Measurements from ENCODE around the gene TBX5.

Gene TBX5

DNA sequence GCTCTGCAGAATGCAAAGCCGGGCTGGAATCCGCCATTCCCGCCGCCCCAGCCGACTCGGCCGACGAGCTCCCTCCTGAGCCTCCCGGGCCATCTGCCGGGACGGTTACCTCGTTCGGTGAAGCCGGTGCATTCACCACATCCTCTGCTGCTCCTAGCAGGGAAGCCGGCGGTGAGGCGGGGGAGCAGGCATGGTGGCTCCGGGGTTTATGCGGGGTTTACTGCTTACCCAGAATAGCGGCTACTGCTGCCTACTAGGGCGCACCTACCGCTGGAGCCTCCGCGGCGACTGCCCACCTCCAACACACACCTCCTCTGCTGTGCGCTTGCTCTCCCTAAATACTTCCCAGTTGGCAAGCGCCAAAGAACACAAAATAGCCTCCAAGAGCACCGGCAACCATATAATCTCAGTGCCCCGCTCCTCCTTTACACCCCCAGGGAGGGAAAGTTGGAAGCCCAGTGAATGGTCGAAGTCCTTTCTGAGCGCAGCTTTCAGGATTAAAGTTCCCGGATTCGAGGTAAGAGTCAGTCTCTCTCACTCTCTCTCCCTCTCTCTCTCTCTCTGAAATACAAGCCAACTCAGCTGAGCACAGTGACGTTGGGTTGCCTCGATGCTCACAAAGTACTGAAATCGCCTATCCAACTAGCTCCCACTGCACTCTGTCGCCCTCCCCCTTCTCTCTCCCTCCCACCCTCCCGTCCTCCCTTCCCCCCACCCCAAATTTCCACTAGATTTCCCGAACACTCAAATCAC lies at the start of gene TBX5:
TSS of gene TBX5 (minus strand) at position 626 of the 753 bp plus-strand sequence. CDS start 2,246 bp downstream, outside the sequence.
- Histone ChIP-seq H3K9ac (ENCODE audit: low read depth, low read length) (no peak within 1 kb of the TSS), H3K4me3 (ENCODE audit: low read depth, low read length) (peak within 1 kb of the TSS; percentile 30), H3K4me1 (ENCODE audit: control insufficient read depth, insufficient read depth, low read length) (peaks cover 5% of the 10 kb centered on the region), H3K36me3 (ENCODE audit: control insufficient read depth, insufficient read depth, low read length) (no peaks in the 10 kb centered on the region), H3K9me3 (ENCODE audit: control insufficient read depth, insufficient read depth, low read length) (no peaks in the 10 kb centered on the region), H3K27me3 (ENCODE audit: control insufficient read depth, insufficient read depth, low read length) (peaks cover 100% of the 10 kb centered on the region)

GRCh38 chr12:114451657-114452056 lies 45.7 kb upstream of the TBX5 start:
- H3K36me3 ChIP-seq (ENCODE audit: control insufficient read depth, insufficient read depth, low read length) = no peaks in the 10 kb centered on the region
- no peak overlapping the region for H3K9ac ChIP-seq (ENCODE audit: low read depth, low read length)
- H3K9me3 ChIP-seq (ENCODE audit: control insufficient read depth, insufficient read depth, low read length) = no peaks in the 10 kb centered on the region
- H3K4me3 ChIP-seq (ENCODE audit: low read depth, low read length) = no peak overlapping the region
- H3K27me3 ChIP-seq (ENCODE audit: control insufficient read depth, insufficient read depth, low read length) = peaks cover 88% of the 10 kb centered on the region
- H3K4me1 ChIP-seq (ENCODE audit: control insufficient read depth, insufficient read depth, low read length) = peaks cover 21% of the 10 kb centered on the region

DNA sequence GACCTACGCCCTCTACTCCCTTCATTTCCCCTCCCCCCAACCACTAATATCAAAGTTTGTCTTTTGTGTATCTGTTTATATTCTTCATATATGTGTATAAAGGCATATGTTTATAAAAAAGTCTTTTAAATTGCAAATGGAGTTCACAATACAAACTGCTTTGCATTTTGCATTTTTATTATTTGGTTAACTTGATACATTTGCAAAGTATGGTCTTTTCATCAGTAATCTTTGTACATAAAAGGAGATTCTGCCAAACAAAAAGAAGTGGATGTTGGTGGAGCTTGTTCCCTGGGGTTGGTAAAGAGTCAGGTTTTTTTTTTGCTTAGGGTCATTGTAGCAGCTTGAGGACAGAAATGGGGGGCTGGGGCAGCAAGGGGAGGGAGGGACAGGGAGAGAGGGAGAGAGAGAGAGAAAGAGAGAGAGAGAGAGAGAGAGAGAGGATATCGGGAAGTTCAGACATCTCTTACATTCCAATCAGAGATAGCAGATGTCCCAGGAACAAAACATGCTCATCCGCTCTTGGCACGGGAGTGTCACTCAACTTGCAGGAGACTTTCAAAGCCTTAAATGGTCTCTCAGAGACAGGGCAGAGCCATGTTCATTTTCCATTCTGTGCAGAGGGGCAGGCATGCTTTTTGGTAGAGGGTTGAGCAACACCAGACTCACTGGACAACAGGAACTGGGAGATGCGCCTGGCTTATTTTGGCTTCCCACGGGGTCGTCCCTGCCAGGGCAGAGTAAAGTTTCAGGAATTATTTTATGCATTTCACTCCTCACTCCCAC lies 44.8 kb upstream of the TBX5 start:
- H3K4me1 ChIP-seq (ENCODE audit: control insufficient read depth, insufficient read depth, low read length) = peaks cover 21% of the 10 kb centered on the region
- peaks cover 90% of the 10 kb centered on the region for H3K27me3 ChIP-seq (ENCODE audit: control insufficient read depth, insufficient read depth, low read length)

GRCh38 chr12:114450019-114450418 lies 44.1 kb upstream of the TBX5 start:
- Histone ChIP-seq H3K9ac (ENCODE audit: low read depth, low read length) (no peak overlapping the region), H3K27me3 (ENCODE audit: control insufficient read depth, insufficient read depth, low read length) (peaks cover 94% of the 10 kb centered on the region), H3K9me3 (ENCODE audit: control insufficient read depth, insufficient read depth, low read length) (no peaks in the 10 kb centered on the region), H3K36me3 (ENCODE audit: control insufficient read depth, insufficient read depth, low read length) (no peaks in the 10 kb centered on the region), H3K4me1 (ENCODE audit: control insufficient read depth, insufficient read depth, low read length) (peaks cover 21% of the 10 kb centered on the region), H3K4me3 (ENCODE audit: low read depth, low read length) (no peak overlapping the region)

More for the DNA sequence above, 44.8 kb upstream of the TBX5 start:
- no peak overlapping the region for H3K4me3 ChIP-seq (ENCODE audit: low read depth, low read length)
- no peaks in the 10 kb centered on the region for H3K9me3 ChIP-seq (ENCODE audit: control insufficient read depth, insufficient read depth, low read length)
- no peaks in the 10 kb centered on the region for H3K36me3 ChIP-seq (ENCODE audit: control insufficient read depth, insufficient read depth, low read length)
- H3K9ac ChIP-seq (ENCODE audit: low read depth, low read length) = no peak overlapping the region

DNA sequence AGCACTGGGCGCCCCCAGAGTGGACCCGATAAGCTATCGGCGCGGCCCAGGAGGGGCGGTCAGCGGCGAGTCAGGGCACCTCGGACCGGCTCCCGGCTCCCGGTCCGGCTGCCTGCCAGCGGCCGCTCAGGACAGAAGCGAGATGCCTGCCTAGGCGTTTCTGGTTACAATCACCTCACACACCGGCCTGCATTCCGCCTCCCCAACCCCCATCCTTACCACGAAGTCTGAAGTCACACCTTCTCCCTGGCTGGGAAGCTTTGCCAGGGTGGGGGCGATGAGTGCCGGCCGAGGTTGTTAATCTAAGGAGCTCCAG lies 42.6 kb upstream of the TBX5 start:
- Histone ChIP-seq H3K9ac (ENCODE audit: low read depth, low read length) (no peak overlapping the region), H3K27me3 (ENCODE audit: control insufficient read depth, insufficient read depth, low read length) (peaks cover 98% of the 10 kb centered on the region), H3K4me1 (ENCODE audit: control insufficient read depth, insufficient read depth, low read length) (peaks cover 22% of the 10 kb centered on the region), H3K36me3 (ENCODE audit: control insufficient read depth, insufficient read depth, low read length) (no peaks in the 10 kb centered on the region), H3K4me3 (ENCODE audit: low read depth, low read length) (peak overlapping the region; percentile 26), H3K9me3 (ENCODE audit: control insufficient read depth, insufficient read depth, low read length) (no peaks in the 10 kb centered on the region)

DNA sequence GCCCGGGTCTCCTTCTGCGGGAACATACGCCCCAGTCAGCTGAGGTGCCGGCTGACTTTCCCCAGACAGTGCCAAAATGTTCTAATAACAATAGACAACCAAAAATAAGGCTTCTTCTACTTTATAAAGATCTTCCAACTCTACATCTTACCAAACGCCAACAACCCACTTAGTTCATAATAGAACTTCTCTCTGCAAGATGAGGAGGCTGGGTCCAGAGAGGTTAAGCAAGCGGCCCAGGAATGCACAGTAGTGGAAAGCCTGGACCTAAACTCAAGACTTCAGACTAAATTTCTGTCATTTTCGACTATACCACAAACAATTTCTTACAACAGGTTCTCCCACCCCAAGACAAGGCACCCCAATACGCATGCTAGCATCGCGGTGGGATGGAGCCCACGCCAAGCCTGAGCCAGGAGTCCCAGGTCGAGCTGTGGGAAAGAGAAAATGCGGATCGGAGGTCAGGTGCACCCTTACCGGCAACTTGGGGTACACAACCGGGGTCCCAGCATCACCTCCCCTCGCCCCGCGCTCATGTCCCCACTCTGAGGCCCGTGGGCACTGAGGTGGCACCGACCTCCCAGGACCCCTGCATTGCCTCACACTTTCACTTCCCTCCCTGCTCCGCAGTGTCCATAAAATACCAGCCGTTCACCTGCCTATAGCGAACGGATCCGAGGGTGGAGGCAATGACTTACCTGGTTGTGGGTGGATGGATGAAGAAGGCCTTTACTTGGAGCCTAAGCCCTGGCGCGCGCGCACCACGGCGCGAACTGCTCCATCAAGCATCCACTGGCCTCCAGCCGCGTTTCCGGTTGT lies 42.1 kb upstream of the TBX5 start:
- Histone ChIP-seq H3K27me3 (ENCODE audit: control insufficient read depth, insufficient read depth, low read length) (peaks cover 100% of the 10 kb centered on the region), H3K4me1 (ENCODE audit: control insufficient read depth, insufficient read depth, low read length) (peaks cover 22% of the 10 kb centered on the region), H3K36me3 (ENCODE audit: control insufficient read depth, insufficient read depth, low read length) (no peaks in the 10 kb centered on the region), H3K4me3 (ENCODE audit: low read depth, low read length) (peak overlapping the region; percentile 26), H3K9me3 (ENCODE audit: control insufficient read depth, insufficient read depth, low read length) (no peaks in the 10 kb centered on the region), H3K9ac (ENCODE audit: low read depth, low read length) (no peak overlapping the region)

GRCh38 chr12:114447274-114447716 lies 41.4 kb upstream of the TBX5 start:
- Histone ChIP-seq H3K4me3 (ENCODE audit: low read depth, low read length) (peak overlapping the region; percentile 0), H3K27me3 (ENCODE audit: control insufficient read depth, insufficient read depth, low read length) (peaks cover 100% of the 10 kb centered on the region)

DNA sequence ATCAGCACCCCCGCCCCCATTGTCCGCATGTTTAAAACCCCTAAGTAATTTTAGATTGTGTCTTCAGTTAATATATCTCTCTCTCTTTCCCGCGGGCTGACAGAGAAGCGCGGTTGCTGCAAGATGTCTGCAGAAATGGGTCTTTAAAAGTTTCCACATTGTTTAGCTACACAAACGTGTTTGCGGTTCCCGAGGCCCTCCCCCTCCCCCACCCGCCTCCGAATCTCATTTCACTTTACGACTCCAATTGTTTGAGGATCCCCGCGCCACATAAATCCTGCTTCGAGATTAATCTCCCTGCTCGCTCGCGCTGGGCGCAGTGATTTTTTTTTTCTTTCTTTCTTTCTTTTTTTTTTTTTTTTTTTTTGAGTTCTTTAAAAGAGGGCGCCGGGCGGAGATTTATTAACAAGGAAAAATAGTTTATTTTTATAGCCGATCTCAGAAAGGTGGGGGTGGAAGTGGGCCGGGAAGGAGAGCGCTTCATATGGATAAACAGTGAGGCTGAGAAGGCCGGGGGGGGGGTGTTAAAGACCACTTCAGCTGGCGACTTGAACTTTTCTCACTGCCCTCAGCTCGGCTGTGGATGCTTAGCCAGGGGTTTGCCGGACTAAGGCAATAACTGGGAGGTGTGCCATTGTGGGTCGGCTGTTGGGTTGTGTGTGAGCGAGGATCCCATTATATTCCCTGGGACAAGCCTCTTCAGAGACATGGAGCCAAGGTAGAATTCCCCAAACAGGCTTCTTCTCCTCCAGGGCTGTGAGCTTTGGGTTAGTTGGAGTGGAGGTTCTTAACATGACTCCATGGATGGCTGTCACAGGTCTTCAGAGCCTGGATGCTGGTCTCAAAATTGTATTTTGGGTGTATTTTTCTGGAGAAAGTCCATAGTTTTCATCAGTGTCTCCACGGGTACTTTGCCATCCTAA lies 39.7 kb upstream of the TBX5 start:
- H3K36me3 ChIP-seq (ENCODE audit: control insufficient read depth, insufficient read depth, low read length) = no peaks in the 10 kb centered on the region
- H3K9me3 ChIP-seq (ENCODE audit: control insufficient read depth, insufficient read depth, low read length) = no peaks in the 10 kb centered on the region
- H3K9ac ChIP-seq (ENCODE audit: low read depth, low read length) = no peak overlapping the region
- no peak overlapping the region for H3K4me3 ChIP-seq (ENCODE audit: low read depth, low read length)
- H3K4me1 ChIP-seq (ENCODE audit: control insufficient read depth, insufficient read depth, low read length) = peaks cover 19% of the 10 kb centered on the region
- peaks cover 100% of the 10 kb centered on the region for H3K27me3 ChIP-seq (ENCODE audit: control insufficient read depth, insufficient read depth, low read length)

More at GRCh38 chr12:114447274-114447716, 41.4 kb upstream of the TBX5 start:
- peaks cover 22% of the 10 kb centered on the region for H3K4me1 ChIP-seq (ENCODE audit: control insufficient read depth, insufficient read depth, low read length)
- H3K9me3 ChIP-seq (ENCODE audit: control insufficient read depth, insufficient read depth, low read length) = no peaks in the 10 kb centered on the region
- no peak overlapping the region for H3K9ac ChIP-seq (ENCODE audit: low read depth, low read length)
- no peaks in the 10 kb centered on the region for H3K36me3 ChIP-seq (ENCODE audit: control insufficient read depth, insufficient read depth, low read length)

DNA sequence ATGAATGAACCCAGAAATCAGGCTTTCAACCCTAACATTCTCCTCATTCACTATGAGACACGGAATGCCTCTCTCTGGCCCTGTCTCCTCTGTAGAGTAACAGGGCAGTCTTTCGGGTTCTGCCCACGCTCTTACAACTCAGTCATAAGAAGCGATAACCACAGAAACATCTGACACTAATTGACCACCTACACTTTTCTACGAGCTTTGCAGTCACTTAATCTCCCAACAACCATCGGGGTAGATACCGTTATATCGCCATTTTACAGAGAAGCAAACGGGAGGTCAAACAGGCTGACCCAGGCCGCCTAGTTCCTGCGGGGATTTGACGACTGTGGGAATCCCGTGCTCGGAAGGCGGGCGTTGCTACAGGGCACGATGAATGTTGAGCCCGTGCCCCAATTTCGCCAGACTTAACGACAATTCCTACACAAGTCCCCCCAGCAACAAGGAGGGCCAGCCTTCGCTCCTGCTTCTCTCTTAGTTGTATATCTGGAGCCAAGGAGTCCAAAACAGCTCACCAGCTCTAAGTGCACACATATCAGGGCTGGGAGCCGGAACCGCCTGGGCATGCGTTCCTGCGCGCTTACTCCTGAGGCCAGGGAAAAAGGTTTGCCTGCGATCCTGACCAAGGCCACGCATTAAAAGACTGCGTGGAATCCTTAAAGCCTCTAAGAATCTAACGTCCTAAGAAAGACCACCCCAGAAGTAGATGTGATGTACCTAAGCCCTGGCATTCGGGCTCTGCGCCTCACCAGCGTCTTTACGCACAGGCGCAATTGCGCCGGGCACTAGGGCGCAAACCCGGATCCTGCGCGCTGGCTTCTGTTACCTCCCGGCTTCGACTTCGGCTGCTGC lies 38.7 kb upstream of the TBX5 start:
- H3K4me1 ChIP-seq (ENCODE audit: control insufficient read depth, insufficient read depth, low read length) = peaks cover 12% of the 10 kb centered on the region
- no peak overlapping the region for H3K4me3 ChIP-seq (ENCODE audit: low read depth, low read length)
- no peaks in the 10 kb centered on the region for H3K9me3 ChIP-seq (ENCODE audit: control insufficient read depth, insufficient read depth, low read length)
- H3K9ac ChIP-seq (ENCODE audit: low read depth, low read length) = no peak overlapping the region
- peaks cover 100% of the 10 kb centered on the region for H3K27me3 ChIP-seq (ENCODE audit: control insufficient read depth, insufficient read depth, low read length)
- H3K36me3 ChIP-seq (ENCODE audit: control insufficient read depth, insufficient read depth, low read length) = no peaks in the 10 kb centered on the region

DNA sequence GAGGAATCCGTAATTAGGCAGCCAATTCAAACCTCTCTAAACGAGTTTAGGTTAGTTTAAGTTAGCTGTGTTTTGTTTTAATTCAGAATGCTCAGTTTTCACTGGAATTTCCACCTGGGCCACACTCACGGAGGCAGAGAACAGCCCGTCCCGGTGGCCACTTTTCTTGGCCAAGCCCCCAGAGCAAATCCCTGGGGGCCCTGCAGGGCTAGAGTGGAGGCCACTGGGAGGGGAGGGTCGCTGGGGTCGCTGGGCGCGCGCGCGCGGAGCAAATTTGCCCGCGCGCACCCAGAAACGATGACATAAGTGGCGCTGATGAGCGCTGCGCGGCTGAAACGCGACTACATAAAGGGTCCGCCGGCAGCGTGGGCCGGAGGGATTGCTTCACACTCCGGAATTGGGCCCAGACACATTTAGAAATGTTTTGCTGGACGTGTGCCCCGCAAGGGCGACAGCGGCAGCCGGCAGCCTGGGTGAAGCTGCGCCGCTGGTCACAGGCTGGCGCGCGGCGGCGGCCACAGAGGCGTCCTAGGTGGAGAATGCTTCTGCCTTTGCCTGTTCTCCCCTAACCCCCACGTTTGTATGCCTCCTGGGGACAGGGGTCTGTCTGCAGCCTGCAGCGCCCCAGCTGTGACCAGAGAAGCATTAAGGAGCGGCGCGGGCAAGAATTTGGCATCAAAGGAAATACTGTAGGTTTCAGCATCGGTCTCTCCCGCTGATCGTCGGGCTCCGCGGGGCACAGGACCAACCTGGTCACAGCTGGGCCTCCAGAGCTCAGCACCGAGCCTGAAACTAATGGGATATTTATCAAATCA lies 37.9 kb upstream of the TBX5 start:
- Histone ChIP-seq H3K27me3 (ENCODE audit: control insufficient read depth, insufficient read depth, low read length) (peaks cover 100% of the 10 kb centered on the region), H3K9ac (ENCODE audit: low read depth, low read length) (no peak overlapping the region), H3K4me1 (ENCODE audit: control insufficient read depth, insufficient read depth, low read length) (peaks cover 6% of the 10 kb centered on the region), H3K36me3 (ENCODE audit: control insufficient read depth, insufficient read depth, low read length) (no peaks in the 10 kb centered on the region), H3K9me3 (ENCODE audit: control insufficient read depth, insufficient read depth, low read length) (no peaks in the 10 kb centered on the region), H3K4me3 (ENCODE audit: low read depth, low read length) (peak overlapping the region; percentile 11)
